Measurements from ENCODE around the gene MEGF6. TPM values are rescaled to one million over a fixed set of nuclear protein-coding genes. Genes with fewer than 3 reads are reported as not detected.

Gene MEGF6
- total and polyA plus RNA-seq, 2 donors (not counting 1 experiment from before 2014, with no cell fraction given) = 43.2 to 77.3 TPM

DNA sequence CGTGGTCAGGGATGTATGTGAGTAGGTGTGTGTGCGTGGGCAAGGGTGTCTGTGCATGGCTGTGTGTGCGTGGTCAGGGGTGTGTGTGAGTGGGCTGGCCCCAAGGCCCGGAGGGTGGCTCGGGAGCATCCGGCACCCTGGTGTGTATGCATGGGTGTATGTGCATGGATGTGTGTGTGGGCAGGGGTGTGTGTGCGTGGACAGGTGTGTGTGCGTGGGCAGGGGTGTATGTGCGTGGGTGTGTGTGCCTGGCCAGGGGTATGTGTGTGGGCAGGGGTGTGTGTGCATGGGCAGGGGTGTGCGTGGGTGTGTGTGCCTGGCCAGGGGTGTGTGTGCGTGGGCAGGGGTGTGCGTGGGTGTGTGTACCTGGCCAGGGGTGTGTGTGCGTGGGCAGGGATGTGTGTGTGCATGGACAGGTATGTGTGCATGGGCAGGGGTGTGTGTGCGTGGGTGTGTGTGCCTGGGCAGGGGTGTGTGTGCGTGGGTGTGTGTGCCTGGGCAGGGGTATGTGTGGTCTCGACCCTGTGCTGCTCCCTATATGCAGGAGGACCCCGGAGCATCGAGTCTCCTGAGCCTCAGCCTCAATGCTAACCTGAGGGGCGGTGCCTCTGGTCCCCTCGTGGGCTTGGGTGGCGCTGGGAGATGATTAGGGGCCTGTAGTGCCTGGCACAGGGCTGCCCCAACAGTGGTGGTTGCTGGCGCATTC, 140.5 kb downstream of the MEGF6 start:
- Mint-ChIP-seq H3K27me3 (peaks cover 1% of the 10 kb centered on the region), H3K9me3 (ENCODE audit: insufficient read depth) (no peaks in the 10 kb centered on the region), H3K4me3 (no peak overlapping the region), H3K4me1 (peaks cover 4% of the 10 kb centered on the region), H3K27ac (no peak overlapping the region)
- no peaks in the 10 kb centered on the region for H3K36me3 ChIP-seq (replicated peaks in 1 of 2; ENCODE audit: control extremely low read depth in 1 of 2, control insufficient read depth in 1 of 2, extremely low read depth in 1 of 2, insufficient read depth in 2 of 2, low read length in 1 of 2)
- H3K4me1 ChIP-seq (ENCODE audit: control insufficient read depth in 2 of 2, insufficient read depth in 2 of 2, low read length in 2 of 2) = no peaks in the 10 kb centered on the region
- no peak overlapping the region for H3K27ac ChIP-seq (ENCODE audit: low read length in 2 of 2)
- POLR2A ChIA-PET = no interaction called here
- H2AFZ ChIP-seq (ENCODE audit: insufficient read depth, low read depth, low read length, poor library complexity, severe bottlenecking) = no peak overlapping the region
- DNase-seq (no peak), ATAC-seq (ENCODE audit: low read depth) (no peak)
- intact Hi-C loops (cut with micrococcal nuclease) = no loop called here
- H3K4me3 ChIP-seq (ENCODE audit: control extremely low read depth in 1 of 5, extremely low read depth in 1 of 5, insufficient read depth in 1 of 5, low read depth in 2 of 5, low read length in 4 of 5) = no peak overlapping the region
- no peaks in the 10 kb centered on the region for H4K20me1 ChIP-seq (ENCODE audit: control insufficient read depth, insufficient read depth, low read length, poor library complexity, severe bottlenecking)
- TF ChIP-seq, protein P1, sequence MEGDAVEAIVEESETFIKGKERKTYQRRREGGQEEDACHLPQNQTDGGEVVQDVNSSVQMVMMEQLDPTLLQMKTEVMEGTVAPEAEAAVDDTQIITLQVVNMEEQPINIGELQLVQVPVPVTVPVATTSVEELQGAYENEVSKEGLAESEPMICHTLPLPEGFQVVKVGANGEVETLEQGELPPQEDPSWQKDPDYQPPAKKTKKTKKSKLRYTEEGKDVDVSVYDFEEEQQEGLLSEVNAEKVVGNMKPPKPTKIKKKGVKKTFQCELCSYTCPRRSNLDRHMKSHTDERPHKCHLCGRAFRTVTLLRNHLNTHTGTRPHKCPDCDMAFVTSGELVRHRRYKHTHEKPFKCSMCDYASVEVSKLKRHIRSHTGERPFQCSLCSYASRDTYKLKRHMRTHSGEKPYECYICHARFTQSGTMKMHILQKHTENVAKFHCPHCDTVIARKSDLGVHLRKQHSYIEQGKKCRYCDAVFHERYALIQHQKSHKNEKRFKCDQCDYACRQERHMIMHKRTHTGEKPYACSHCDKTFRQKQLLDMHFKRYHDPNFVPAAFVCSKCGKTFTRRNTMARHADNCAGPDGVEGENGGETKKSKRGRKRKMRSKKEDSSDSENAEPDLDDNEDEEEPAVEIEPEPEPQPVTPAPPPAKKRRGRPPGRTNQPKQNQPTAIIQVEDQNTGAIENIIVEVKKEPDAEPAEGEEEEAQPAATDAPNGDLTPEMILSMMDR (IDR thresholded peaks at IDR 0.05) = no peak
- no peak for TF ChIP-seq EZH2 (IDR thresholded peaks at IDR 0.05; ENCODE audit: borderline replicate concordance, insufficient read depth, low read depth, low read length, poor library complexity, severe bottlenecking)
- no peaks in the 10 kb centered on the region for H3K79me2 ChIP-seq (ENCODE audit: control insufficient read depth, insufficient read depth, low read length)
- WGBS (ENCODE audit: insufficient coverage) = 87% methylated on average over 20 of the region's 22 CpGs
- no peak overlapping the region for H3K4me2 ChIP-seq (replicated peaks; ENCODE audit: low read depth, low read length, poor library complexity, severe bottlenecking)
- no peak overlapping the region for H3K9ac ChIP-seq (ENCODE audit: low read length)
- no peaks in the 10 kb centered on the region for H3K27me3 ChIP-seq (replicated peaks in 1 of 4; ENCODE audit: control extremely low read depth in 1 of 4, control insufficient read depth in 3 of 4, insufficient read depth in 4 of 4, low read length in 3 of 4)
- CTCF ChIA-PET = interaction anchor here (1.8 kb wide), 1 partner anchor 18 kb away, joined by 4 read pairs; no protein-coding TSS in a partner anchor
- peaks cover 0 to 3% (median 0%) of the 10 kb centered on the region in 3 donors for H3K9me3 ChIP-seq (ENCODE audit: control extremely low read depth in 1 of 3, control insufficient read depth in 2 of 3, insufficient read depth in 1 of 3, low read length in 2 of 3)

GRCh38 chr1:3469849-3470649, 141.3 kb downstream of the MEGF6 start:
- H3K27ac Mint-ChIP-seq = no peak overlapping the region

More at GRCh38 chr1:3469849-3470649, 141.3 kb downstream of the MEGF6 start:
- ChIA-PET POLR2A (no interaction called here), CTCF (no interaction called here)
- DNase-seq (no peak), ATAC-seq (ENCODE audit: low read depth) (no peak)
- Mint-ChIP-seq H3K27me3 (peaks cover 3% of the 10 kb centered on the region), H3K4me1 (peaks cover 4% of the 10 kb centered on the region), H3K9me3 (ENCODE audit: insufficient read depth) (no peaks in the 10 kb centered on the region), H3K4me3 (no peak overlapping the region)
- Histone ChIP-seq H3K4me3 (ENCODE audit: control extremely low read depth in 1 of 5, extremely low read depth in 1 of 5, insufficient read depth in 1 of 5, low read depth in 2 of 5, low read length in 4 of 5) (no peak overlapping the region), H3K79me2 (ENCODE audit: control insufficient read depth, insufficient read depth, low read length) (no peaks in the 10 kb centered on the region), H2AFZ (ENCODE audit: insufficient read depth, low read depth, low read length, poor library complexity, severe bottlenecking) (no peak overlapping the region), H3K36me3 (replicated peaks in 1 of 2; ENCODE audit: control extremely low read depth in 1 of 2, control insufficient read depth in 1 of 2, extremely low read depth in 1 of 2, insufficient read depth in 2 of 2, low read length in 1 of 2) (no peaks in the 10 kb centered on the region), H3K27ac (ENCODE audit: low read length in 2 of 2) (no peak overlapping the region), H4K20me1 (ENCODE audit: control insufficient read depth, insufficient read depth, low read length, poor library complexity, severe bottlenecking) (no peaks in the 10 kb centered on the region), H3K9ac (ENCODE audit: low read length) (no peak overlapping the region), H3K4me2 (replicated peaks; ENCODE audit: low read depth, low read length, poor library complexity, severe bottlenecking) (no peak overlapping the region), H3K4me1 (ENCODE audit: control insufficient read depth in 2 of 2, insufficient read depth in 2 of 2, low read length in 2 of 2) (no peaks in the 10 kb centered on the region), H3K9me3 (ENCODE audit: control extremely low read depth in 1 of 3, control insufficient read depth in 2 of 3, insufficient read depth in 1 of 3, low read length in 2 of 3) (peaks cover 0 to 3% (median 0%) of the 10 kb centered on the region in 3 donors), H3K27me3 (replicated peaks in 1 of 4; ENCODE audit: control extremely low read depth in 1 of 4, control insufficient read depth in 3 of 4, insufficient read depth in 4 of 4, low read length in 3 of 4) (no peaks in the 10 kb centered on the region)
- intact Hi-C loops (cut with micrococcal nuclease) = no loop called here
- TF ChIP-seq, protein P1 (IDR thresholded peaks at IDR 0.05) = no peak
- no peak for TF ChIP-seq EZH2 (IDR thresholded peaks at IDR 0.05; ENCODE audit: borderline replicate concordance, insufficient read depth, low read depth, low read length, poor library complexity, severe bottlenecking)
- 90% methylated on average over 17 of the region's 17 CpGs for WGBS (ENCODE audit: insufficient coverage)
